GM12872 (cell line): ENCODE data around the gene XIRP2.

Experiments used
- TF ChIP-seq, protein P1 (sequence below): IDR thresholded peaks from 3 replicates; pipeline ENCODE4 v1.5.1; 2011; ENCODE audit warnings: low read depth, mild to moderate bottlenecking, low read length, moderate library complexity; ENCODE audit not compliant: insufficient read depth

XIRP2 gene

DNA sequence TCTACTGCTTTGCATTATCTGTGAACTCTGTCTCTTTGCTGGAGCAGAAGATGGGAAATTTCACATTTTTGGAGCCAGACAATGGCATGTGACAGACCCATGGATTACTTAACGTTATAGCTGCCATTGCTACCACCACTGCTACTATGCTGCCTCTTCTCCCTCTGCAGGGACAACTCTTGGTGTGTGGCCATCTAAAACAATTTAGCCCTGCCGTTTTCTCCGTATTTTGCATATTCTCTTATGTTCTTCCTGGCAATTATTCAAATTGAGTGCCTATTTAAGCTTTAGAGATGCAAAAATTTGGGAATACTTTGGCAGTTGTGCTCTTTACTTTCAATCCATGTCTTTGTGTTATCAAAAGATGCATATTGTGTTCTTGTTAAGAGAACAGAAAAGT lies 386.8 kb downstream of the XIRP2 start:
- TF ChIP-seq, protein P1, sequence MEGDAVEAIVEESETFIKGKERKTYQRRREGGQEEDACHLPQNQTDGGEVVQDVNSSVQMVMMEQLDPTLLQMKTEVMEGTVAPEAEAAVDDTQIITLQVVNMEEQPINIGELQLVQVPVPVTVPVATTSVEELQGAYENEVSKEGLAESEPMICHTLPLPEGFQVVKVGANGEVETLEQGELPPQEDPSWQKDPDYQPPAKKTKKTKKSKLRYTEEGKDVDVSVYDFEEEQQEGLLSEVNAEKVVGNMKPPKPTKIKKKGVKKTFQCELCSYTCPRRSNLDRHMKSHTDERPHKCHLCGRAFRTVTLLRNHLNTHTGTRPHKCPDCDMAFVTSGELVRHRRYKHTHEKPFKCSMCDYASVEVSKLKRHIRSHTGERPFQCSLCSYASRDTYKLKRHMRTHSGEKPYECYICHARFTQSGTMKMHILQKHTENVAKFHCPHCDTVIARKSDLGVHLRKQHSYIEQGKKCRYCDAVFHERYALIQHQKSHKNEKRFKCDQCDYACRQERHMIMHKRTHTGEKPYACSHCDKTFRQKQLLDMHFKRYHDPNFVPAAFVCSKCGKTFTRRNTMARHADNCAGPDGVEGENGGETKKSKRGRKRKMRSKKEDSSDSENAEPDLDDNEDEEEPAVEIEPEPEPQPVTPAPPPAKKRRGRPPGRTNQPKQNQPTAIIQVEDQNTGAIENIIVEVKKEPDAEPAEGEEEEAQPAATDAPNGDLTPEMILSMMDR, result no peak

DNA sequence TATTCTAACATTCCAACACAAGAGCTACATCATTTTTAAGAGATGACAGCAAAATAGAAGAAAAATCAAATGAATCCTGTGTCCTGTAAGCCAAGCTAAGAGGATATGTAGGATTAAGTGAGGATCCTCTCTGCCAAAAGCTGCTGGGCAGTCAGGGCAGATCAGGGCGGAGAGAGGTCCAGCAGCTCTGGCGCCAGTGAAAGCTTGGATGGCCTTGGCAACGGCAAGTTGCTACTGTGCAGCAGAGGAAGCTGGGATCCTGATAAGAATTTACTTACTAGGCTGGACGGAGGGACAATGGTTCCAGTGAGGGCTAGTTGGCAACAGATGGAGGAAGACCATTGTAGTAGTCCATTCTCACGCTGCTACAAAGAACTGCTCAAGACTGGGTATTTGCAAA lies 391.5 kb downstream of the XIRP2 start:
- TF ChIP-seq, protein P1, result no peak

DNA sequence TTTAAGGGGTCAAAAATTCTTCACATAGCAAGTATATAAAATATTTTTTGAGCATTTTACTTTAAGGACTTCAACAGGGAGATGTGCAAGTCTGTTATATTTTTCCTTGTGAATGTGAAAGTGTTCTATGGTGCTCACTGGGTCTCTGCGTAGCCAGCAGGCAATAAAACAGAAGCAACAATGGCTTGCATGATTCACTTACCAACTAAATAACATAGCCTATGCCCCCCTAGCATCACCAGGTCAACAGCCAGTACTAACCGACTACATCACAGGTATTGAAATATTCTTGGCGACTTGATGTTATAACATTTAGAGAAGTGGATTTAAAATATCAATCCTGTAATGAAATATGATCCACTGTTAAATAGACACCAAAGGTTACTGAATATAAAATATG lies 398.9 kb downstream of the XIRP2 start:
- TF ChIP-seq, protein P1, result no peak

DNA sequence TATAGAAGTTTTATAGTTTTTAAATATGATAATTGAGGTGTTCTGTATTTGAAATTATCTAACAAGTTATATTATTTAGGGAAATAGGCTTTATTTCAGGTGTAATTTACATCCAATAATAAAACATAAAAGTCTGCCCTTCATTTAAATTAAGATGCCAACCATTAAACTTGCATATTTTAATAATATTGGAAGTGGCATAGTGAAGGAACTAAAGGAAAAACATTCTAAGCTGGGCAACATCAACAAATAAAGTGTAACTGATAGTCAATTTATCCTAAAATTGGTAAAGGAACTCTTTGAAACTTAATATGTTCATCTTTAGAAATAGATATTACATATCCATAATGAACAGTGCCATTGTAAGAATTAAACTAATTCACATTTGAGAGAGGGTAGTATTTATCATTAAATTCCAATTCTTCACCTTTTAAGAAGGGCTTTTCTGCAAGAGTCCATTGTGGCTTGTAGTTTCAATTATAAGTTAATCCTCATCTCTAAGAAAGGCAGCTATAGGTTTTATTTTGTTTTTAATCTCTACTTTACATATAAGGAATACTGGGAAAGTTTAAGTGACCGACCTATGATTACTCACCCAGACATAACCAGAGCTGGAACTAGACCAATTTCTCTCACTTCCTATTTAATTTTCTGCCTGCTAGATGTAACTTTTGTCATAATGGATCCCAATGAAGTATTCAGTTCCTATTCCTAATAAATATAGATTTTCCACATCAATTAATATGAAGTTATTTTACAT lies 401.6 kb downstream of the XIRP2 start:
- TF ChIP-seq, protein P1, result no peak

DNA sequence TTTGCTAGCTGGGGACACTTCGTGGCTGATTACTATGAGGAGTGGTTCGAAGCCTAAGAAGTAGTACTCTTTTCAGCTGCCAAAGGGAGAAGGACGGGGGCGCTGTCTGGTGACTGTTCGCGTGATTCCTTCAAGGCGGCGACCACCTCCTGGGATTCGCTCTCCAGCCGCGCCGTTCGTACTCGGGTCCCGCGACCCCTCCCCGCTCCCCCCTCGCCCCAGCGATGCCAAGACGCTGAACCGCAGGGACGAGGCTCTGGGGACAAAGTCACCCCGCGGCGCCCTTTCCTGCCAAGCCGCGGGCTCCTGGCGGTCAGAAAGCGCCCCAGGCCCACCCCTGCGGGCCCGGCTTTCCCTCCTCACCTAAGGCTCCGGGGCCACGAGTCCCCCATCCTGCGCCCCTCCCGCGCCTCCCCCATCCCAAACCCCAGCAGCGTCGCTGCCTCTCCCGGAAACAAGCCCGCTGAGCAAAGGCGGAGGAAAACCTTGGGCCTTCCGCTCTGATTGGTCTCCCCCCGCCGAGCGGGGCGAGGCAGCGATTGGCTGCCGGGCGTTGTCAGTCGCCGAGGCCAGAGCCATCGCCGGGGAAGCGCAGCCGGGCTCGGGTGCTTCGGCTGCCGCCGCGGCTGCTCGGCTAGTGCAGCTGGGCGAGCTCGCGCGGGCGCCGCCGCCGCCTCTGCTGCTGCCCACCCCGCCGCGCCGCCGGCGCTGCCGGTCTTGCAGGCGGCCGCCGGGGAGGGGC lies 404.3 kb downstream of the XIRP2 start, which contains the start of gene B3GALT1:
B3GALT1 (plus strand) TSS at position 572 of the 742 bp plus-strand sequence.
- TF ChIP-seq, protein P1, result peak; percentile 37; the same call in 2 of the 3 replicates

DNA sequence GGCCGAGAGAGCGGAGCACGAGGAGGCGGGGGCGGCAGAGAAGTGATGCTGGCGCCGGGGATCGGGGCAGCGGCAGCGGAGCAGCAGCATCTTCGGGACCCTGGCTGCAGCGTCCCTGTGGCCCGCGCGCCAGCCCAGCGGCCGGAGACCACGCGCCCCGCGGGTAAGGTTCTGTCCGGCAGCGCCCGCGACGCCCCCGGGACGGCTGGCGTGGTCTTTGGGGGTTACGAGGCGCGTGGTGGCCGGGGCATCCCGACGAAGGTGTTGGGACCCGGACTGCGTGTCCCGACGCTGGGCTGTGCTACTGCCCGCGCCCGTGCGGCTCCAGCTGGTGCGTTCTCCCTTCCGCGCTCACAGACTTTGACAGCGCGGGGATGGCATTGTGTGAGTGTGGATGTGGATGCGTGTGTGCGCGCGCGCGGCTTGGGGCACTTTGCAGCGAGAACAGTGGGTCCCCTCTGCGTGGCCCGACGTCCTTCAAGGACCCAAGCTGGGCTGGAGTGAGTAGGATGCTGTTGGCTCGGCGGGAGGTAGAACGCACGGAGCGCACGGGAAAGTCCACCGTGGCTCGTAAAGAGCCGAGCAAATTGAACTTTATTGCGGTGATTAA lies 405.0 kb downstream of the XIRP2 start:
- TF ChIP-seq, protein P1, result no peak

DNA sequence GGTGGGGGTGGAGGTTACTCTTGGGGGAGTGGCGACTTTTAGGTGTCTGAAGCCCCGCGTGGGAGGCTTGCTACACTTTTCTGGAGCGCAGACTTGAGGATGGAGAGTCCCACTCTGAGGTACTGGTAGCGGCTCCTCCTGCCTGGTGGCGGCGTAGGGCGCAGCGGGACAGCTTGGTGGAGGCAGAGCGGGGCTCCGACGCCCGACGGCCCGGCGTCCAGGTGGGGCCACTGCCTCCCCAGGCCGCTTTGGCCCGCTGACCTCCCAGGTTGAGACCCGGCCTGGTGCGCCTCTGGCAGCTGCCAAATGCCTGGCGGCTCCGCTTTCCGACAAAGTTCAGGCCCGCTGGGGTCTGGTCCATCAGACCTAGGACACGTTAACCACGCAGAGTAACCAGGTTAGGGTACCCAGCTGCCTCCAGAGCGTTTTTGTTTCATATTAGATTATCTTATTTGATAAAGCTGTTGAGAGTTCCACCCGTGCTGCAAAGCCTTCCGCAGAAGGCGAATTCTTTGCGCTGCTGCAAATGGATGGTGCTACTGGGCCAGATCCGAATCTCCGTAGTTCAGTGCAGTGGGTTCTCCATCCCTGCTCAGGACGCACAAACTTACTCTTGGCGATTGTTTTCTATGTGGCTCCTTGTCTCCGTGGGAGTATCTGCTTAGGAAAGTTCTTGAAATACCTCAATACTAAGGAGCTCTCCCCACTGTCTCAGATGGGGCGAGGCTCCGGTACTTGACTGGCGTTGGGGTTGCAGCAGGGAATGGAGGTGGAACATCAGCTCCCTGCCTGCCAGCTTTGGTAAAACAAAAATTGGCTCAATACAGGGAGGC lies 405.9 kb downstream of the XIRP2 start:
- TF ChIP-seq, protein P1, result no peak
